ENCODE results near the gene PPP1CA.

The PPP1CA gene

GRCh38 chr11:67369801-67370284 is 31.8 kb downstream of the PPP1CA start:
- Histone ChIP-seq H3K36me3 (ENCODE audit: control insufficient read depth, insufficient read depth, low read length) (no peaks in the 10 kb centered on the region), H3K9me3 (ENCODE audit: control insufficient read depth, low read length) (no peaks in the 10 kb centered on the region), H3K27me3 (ENCODE audit: control insufficient read depth, insufficient read depth, low read length) (no peaks in the 10 kb centered on the region), H2AFZ (no peak overlapping the region), H3K9ac (no peak overlapping the region), H3K79me2 (no peaks in the 10 kb centered on the region), H3K27ac (no peak overlapping the region), H3K4me3 (ENCODE audit: low read depth, low read length) (no peak overlapping the region), H3K4me2 (ENCODE audit: low read length) (no peak overlapping the region), H3K4me1 (no peaks in the 10 kb centered on the region)
- TF ChIP-seq CTCF (IDR thresholded peaks at IDR 0.05): no peak

- Histone ChIP-seq H3K27me3 (ENCODE audit: control insufficient read depth, insufficient read depth, low read length) (no peaks in the 10 kb centered on the region), H3K9me3 (ENCODE audit: control insufficient read depth, low read length) (no peaks in the 10 kb centered on the region), H3K4me1 (no peaks in the 10 kb centered on the region), H3K9ac (no peak overlapping the region), H3K4me3 (ENCODE audit: low read depth, low read length) (no peak overlapping the region), H3K36me3 (ENCODE audit: control insufficient read depth, insufficient read depth, low read length) (no peaks in the 10 kb centered on the region), H3K79me2 (no peaks in the 10 kb centered on the region), H3K27ac (no peak overlapping the region), H3K4me2 (ENCODE audit: low read length) (no peak overlapping the region), H2AFZ (no peak overlapping the region)
- no peak for TF ChIP-seq CTCF (IDR thresholded peaks at IDR 0.05)
Measured at GRCh38 chr11:67369275-67369674, 32.4 kb downstream of the PPP1CA start.

GRCh38 chr11:67368621-67369020 is 33.0 kb downstream of the PPP1CA start:
- H3K27me3 ChIP-seq (ENCODE audit: control insufficient read depth, insufficient read depth, low read length): no peaks in the 10 kb centered on the region
- no peak overlapping the region for H3K4me2 ChIP-seq (ENCODE audit: low read length)
- no peak for TF ChIP-seq CTCF (IDR thresholded peaks at IDR 0.05)
- H3K9me3 ChIP-seq (ENCODE audit: control insufficient read depth, low read length): no peaks in the 10 kb centered on the region
- H3K36me3 ChIP-seq (ENCODE audit: control insufficient read depth, insufficient read depth, low read length): no peaks in the 10 kb centered on the region
- H3K4me3 ChIP-seq (ENCODE audit: low read depth, low read length): no peak overlapping the region
- H3K27ac ChIP-seq: no peak overlapping the region
- H3K4me1 ChIP-seq: no peaks in the 10 kb centered on the region
- no peak overlapping the region for H2AFZ ChIP-seq
- no peak overlapping the region for H3K9ac ChIP-seq
- H3K79me2 ChIP-seq: no peaks in the 10 kb centered on the region

GRCh38 chr11:67367761-67368227 is 33.9 kb downstream of the PPP1CA start:
- no peak overlapping the region for H3K9ac ChIP-seq
- no peak overlapping the region for H2AFZ ChIP-seq
- no peaks in the 10 kb centered on the region for H3K9me3 ChIP-seq (ENCODE audit: control insufficient read depth, low read length)
- no peak overlapping the region for H3K4me2 ChIP-seq (ENCODE audit: low read length)
- H3K79me2 ChIP-seq: no peaks in the 10 kb centered on the region
- no peak for TF ChIP-seq CTCF (IDR thresholded peaks at IDR 0.05)
- no peak overlapping the region for H3K4me3 ChIP-seq (ENCODE audit: low read depth, low read length)
- H3K27ac ChIP-seq: no peak overlapping the region
- no peaks in the 10 kb centered on the region for H3K4me1 ChIP-seq
- H3K36me3 ChIP-seq (ENCODE audit: control insufficient read depth, insufficient read depth, low read length): no peaks in the 10 kb centered on the region
- no peaks in the 10 kb centered on the region for H3K27me3 ChIP-seq (ENCODE audit: control insufficient read depth, insufficient read depth, low read length)

- TF ChIP-seq CTCF (IDR thresholded peaks at IDR 0.05): no peak
- H3K27ac ChIP-seq: no peak overlapping the region
- no peak overlapping the region for H3K9ac ChIP-seq
- H3K27me3 ChIP-seq (ENCODE audit: control insufficient read depth, insufficient read depth, low read length): no peaks in the 10 kb centered on the region
- no peak overlapping the region for H3K4me3 ChIP-seq (ENCODE audit: low read depth, low read length)
- no peak overlapping the region for H3K4me2 ChIP-seq (ENCODE audit: low read length)
- H3K79me2 ChIP-seq: no peaks in the 10 kb centered on the region
- no peaks in the 10 kb centered on the region for H3K9me3 ChIP-seq (ENCODE audit: control insufficient read depth, low read length)
- H2AFZ ChIP-seq: no peak overlapping the region
- H3K36me3 ChIP-seq (ENCODE audit: control insufficient read depth, insufficient read depth, low read length): no peaks in the 10 kb centered on the region
- H3K4me1 ChIP-seq: no peaks in the 10 kb centered on the region
Measured at GRCh38 chr11:67366961-67367760, 34.5 kb downstream of the PPP1CA start.

Measured in parathyroid adenoma (tissue), 2 donors.